GM18861 (cell line): ENCODE results near the gene DNA2.
A peak's percentile ranks its signal among the peaks of the same experiment; 100 is the strongest.
"Not testable (repeated sequence)": the region's sequence is repeated elsewhere in the genome, so short reads cannot be mapped to it uniquely, and the experiment has no call there.

Source experiments
- ATAC-seq: cut with Tn5 transposase; IDR thresholded peaks from one replicate; pipeline ENCODE4 v1.9.1; 2021; ENCODE audit not compliant: unreplicated experiment

The DNA2 gene

GRCh38 chr10:68471586-68472408 lies at the start of gene DNA2:
Gene DNA2, minus strand, starts transcription at chr10:68471973. Its CDS starts 109 bp downstream, at chr10:68471864.
- ATAC-seq, result peak; percentile 81

GRCh38 chr10:68518609-68519008 lies 46.8 kb upstream of the DNA2 start:
- ATAC-seq, result not testable (repeated sequence)

- no peak for ATAC-seq
Measured at GRCh38 chr10:68517188-68517587, 45.4 kb upstream of the DNA2 start.

DNA sequence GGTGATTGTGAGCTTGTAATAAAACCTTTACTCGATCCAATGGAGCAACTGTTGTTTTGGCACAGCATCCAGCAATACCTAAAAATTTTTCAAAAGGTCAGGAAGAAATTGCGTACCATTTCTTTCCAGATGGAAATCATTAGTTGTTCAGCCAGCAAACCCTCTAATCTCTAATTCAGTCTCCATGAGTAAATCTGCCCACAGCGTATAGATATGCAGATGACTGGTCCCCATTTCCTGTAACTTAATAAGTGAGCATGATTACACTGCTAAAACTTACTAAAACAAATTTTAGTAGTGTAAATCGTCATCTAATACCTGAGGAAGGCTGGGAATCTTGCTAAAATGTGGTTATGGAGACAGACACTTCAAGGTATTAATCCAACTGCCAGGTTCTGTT lies 45.0 kb upstream of the DNA2 start:
- ATAC-seq, result no peak

GRCh38 chr10:68516216-68516615 lies 44.4 kb upstream of the DNA2 start:
- not testable (repeated sequence) for ATAC-seq

DNA sequence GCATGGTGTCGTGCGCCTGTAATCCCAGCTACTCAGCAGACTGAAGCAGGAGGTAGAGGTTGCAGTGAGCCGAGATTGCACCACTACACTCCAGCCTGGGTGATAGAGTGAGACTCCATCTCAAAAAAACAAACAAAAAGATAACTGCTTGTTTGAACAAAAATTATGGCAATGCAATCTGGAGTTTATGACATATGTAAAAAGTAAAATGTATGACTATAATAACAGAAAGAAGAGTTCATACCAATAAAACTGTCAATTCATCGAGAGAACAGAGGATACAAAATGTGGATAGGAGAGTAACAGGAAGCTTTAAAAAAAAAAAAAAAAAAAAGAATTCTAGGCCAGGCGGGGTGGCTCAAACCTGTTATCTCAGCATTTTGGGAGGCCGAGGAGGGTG lies 36.3 kb upstream of the DNA2 start:
- ATAC-seq, result no peak

GRCh38 chr10:68506411-68506810 lies 34.6 kb upstream of the DNA2 start:
- no peak for ATAC-seq

DNA sequence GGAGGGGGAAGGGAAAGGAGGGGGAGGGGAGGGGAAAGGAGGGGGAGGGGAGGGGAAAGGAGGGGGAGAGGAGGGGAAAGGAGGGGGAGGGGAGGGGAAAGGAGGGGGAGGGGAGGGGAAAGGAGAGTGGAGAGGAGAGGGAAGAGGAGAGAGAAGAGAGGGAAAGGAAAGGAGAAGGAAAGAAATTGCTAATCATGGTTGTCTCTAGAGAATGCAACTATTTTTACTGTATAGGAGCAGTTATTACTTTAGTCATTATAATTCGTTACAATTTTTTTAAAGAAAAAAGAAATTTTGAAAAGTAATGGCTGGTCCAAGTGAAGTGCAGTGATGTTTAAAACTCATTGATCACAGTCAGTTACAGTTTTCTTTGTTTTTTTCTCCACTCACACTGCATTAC lies 31.1 kb upstream of the DNA2 start:
- no peak for ATAC-seq

- no peak for ATAC-seq
Measured at GRCh38 chr10:68501691-68502090, 29.9 kb upstream of the DNA2 start.

DNA sequence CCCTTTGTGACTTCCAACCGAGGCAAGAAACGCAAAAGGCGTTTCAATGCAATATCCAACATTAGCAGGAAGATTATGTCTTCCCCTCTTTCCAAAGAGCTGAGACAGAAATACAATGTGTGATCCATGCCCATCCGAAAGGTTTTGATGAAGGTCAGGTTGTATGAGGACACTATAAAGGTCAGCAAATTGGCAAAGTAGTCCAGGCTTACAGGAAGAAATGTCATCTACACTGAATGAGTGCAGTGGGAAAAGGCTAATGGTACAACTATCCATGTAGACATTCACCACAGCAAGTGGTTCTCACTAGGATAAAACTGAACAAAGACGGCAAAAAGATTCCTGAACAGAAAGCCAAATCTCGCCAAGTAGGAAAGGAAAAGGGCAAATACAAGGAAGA lies 27.8 kb upstream of the DNA2 start:
- no peak for ATAC-seq

GRCh38 chr10:68496072-68496471 lies 24.3 kb upstream of the DNA2 start:
- ATAC-seq, result no peak

DNA sequence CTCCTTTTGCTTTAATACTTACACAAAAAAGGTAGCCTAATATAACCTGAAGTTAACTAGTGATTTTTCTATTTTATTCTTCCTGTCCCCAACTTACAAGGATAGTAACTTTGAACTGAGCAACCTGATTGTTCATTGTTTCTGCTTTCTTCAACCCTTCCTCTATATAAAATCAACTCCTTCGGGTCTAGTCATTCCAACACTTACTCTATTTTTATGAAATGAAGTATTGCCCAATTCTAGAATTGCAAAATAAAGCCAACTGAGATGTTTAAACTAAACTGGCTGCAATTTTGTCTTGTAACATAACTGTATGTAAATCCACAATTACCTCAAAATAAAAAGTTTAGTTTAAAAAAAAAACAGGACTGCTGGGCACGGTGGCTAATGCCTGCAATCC lies 20.3 kb upstream of the DNA2 start:
- no peak for ATAC-seq

DNA sequence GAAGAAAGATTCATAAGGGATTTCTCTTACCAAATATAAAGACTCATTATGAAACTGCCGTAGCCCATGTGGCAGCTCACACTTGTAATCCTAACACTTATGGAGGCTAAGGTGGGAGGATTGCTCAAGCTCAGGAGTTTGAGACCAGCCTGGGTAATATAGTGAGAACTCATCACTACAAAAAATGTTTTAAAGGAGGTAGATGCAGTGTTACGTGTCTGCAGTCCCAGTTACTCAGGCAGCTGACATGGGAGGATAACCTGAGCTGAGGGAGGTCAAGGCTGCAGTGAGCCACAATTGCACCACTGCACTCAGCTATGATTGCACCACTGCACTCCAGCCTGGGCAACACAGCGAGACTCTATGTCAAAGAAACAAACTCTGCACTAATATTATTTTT lies 18.1 kb upstream of the DNA2 start:
- no peak for ATAC-seq

DNA sequence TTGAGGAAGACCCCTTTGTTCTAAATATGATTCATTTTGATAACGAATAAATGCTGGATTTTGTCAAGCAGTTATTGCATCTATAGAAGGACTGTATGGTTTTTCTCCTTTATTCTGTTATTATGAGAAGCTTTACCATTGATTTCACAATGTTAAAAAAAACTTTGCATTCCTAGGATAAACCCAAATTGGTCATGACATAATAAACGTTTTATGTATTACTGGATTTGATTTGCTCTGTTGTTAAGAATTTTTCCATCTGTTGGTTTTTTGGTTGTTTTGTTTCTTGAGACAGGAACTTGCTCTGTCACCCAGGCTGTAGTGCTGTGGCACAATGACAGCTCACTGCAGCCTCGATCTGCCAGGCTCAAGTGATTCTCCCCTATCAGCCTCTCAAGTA lies 2.2 kb upstream of the DNA2 start:
- ATAC-seq, result no peak

- ATAC-seq, result peak; percentile 15
Measured at GRCh38 chr10:68471063-68471585, 649 bp downstream of the DNA2 start.

DNA sequence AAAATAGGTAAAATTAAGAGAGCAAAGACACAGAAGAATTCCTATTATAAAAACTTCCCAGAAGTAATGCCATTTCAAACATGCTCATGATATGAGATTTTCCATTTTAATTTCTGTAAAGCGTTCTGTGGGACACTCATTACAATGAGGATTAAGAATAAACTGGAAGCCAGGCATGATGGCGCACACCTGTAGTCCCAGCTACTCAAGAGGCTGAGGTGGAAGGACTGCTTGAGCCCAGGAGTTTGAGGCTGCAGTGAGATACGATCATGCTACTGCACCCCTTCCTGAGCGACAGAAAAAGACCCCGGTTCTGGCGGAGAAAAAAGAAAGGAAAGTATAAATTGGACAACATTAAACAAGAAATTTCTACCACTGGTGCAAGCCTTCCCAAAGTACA lies 1.5 kb downstream of the DNA2 start:
- no peak for ATAC-seq

DNA sequence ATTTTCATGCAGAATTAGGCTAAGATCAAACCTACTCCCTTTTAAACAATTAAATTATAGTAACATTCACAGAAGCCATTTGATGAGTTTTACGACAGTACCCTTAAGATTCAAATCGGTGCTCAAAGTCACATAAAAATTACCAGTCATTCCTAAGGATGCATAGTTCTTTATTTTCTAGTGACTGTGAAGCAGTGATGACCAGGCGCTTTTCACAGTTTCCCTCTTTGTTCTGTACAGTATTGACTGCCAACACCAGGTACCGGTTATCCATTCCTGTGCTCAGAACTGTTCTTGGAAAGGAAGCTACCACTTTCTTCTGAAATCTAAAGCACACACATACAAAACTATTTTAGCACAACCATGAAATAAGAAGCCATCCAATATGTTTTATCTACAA lies 1.9 kb downstream of the DNA2 start:
- no peak for ATAC-seq

- ATAC-seq, result not testable (repeated sequence)
Measured at GRCh38 chr10:68464729-68465128, 7.0 kb downstream of the DNA2 start.

DNA sequence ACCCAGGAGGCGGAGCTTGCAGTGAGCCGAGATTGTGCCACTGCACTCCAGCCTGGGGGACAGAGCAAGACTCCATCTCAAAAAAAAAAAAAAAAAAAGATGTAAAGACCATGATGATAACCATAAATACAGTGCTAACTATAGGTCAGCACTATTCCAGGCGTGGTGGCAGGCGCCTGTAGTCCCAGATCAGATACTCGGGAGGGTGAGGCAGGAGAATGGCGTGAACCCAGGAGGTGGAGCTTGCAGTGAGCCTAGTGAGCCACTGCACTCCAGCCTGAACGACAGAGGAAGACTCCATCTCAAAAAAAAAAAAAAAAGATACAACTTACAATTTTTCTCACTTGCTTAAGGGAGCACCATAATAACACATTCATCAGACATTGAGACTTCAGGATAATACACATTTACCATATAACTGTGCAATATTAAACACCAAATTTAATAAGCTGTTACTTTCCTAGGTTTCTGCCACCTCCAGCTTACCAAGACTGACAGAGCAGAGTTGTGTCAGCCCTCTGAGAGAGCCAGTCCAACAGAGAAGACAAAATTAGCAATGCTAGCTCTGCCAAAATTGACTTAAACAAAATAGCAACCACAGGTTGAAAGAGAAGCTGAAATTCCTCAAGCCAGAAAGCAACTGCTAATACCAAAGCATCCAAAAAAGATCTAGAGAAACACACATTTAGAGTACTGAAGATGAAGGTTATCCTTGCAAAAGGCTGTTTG lies 8.2 kb downstream of the DNA2 start:
- ATAC-seq, result no peak

GRCh38 chr10:68462536-68462935 lies 9.2 kb downstream of the DNA2 start:
- ATAC-seq, result no peak

- ATAC-seq, result no peak
Measured at GRCh38 chr10:68461032-68461431, 10.7 kb downstream of the DNA2 start.

DNA sequence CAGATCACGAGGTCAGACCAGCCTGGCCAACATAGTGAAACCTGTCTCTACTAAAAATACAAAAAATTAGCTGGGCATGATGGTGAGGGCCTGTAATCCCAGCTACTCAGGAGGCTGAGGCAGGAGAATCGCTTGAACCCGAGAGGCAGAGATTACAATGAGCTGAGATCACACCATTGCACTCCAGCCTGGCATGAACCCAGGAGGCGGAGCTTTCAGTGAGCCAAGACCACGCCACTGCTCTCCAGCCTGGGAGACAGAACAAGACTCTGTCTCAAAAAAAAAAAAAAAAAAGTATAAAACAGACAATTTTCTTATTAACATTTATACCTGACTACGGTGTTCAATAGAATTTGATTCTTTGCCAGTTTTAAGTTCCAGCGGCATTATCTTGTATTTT lies 22.1 kb downstream of the DNA2 start:
- not testable (repeated sequence) for ATAC-seq
